HG03520 (cell line): Measurements from ENCODE around the gene RAD23A.

Source experiments
- ATAC-seq: cut with Tn5 transposase; IDR thresholded peaks from one replicate; pipeline ENCODE4 v1.9.1; 2021; ENCODE audit warnings: mild to moderate bottlenecking, moderate library complexity; ENCODE audit not compliant: unreplicated experiment

Gene RAD23A

DNA sequence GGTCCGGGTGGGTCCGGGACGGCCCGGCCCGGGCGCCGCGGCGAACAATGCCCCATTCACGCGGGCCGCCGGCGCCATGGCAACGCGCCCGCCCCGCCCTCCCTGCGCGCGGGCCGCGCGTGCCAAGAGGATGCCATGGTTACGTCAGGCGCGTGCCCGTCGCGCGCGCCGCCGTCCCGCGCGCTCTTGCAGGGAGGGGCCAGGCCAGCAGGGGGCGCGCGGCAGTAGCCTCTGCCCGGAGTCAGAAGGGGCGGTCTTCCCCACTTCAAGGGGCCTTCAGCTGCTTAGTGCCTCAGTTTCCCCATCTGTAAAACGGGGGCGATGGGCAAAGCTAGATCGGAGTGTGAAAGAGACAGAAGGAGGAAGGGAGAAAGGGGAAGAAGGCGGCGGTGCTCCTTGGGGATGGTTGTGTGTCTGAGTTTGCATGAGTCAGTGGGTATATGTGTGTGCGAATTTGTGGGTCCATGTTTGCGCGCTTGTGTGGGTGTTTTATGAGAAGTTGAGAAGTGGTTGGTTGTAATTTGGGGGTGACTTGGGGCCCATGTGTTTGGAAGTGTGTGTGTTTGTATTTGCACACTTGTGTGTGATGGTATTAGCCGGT, 38.0 kb downstream of the RAD23A start:
- no peak for ATAC-seq

DNA sequence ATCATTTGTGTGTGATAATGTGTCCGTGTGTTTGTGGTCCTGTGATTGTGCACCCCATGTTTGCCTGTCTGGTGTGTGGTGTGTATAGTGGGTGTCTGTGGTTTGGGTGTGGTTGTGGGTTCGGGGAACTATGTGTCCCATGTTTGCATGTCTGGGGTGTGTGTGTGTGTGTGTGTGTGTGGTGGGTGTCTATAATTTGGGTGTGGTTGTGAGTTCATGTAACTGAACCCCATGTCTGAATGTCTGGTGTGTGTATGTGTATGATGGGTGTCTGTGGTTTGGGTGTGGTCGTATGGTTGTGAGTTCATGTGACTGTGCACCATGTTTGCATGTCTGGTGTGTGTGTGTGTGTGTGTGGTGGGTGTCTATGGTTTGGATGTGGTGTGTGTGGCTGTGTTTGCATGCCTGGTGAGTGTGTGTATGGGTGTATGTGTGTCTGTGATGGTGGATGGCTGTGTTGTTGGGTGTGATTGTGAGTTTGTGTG, 38.5 kb downstream of the RAD23A start:
- no peak for ATAC-seq

GRCh38 chr19:12984683-12985048, 39.0 kb downstream of the RAD23A start:
- no peak for ATAC-seq

DNA sequence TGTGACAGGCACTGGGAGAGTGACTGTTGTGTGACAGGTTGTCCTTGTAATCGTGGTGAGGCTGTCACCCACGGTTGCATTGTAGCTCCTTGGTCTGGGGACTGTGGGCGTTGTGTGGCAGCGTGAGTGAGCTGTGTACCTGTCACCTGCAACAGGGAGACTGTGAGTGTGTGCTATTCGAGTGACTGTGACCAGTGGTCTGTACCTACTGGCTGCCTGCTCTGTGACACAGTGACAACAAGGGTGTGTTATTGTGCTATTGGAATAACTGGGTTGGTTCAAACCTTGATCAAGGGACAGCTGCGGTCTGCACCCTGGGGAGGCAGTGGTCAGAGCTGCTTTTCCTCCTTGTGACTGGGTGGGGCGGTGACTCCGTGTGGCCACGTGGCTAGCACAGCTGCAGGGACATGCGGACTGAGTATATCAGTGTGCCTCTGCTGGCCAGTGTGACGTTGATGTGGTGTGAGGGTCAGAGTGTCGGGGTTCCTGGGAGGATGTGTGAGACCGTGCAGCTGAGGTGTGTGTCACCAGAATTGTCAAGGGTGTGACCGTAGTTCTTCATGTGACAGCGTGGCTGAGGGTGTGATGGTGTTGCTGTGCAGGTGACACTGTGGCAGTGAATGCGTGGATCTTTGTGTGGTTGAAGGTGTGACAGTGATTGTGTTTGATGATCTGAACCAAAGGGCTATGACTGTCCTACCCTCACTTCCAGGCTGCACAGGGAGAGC, 39.6 kb downstream of the RAD23A start:
- ATAC-seq = no peak

DNA sequence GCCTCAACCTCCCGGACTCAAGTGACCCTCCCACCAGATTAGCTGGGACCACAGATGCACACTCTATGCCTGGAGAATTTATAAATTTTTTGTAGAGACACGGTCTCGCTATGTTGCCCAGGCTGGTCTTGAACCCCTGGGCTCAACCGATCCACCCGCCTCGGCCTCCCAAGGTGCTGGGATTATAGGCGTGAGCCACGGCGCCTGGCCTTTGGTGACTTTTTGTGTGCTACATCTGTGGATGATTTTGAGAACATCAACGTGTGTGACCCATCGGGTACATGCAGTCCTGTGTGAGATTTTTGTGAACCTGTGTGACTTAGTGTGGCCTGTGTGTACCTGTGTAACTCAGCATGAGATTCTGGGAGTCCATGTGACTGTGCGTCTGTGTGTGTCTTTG, 41.1 kb downstream of the RAD23A start:
- no peak for ATAC-seq

DNA sequence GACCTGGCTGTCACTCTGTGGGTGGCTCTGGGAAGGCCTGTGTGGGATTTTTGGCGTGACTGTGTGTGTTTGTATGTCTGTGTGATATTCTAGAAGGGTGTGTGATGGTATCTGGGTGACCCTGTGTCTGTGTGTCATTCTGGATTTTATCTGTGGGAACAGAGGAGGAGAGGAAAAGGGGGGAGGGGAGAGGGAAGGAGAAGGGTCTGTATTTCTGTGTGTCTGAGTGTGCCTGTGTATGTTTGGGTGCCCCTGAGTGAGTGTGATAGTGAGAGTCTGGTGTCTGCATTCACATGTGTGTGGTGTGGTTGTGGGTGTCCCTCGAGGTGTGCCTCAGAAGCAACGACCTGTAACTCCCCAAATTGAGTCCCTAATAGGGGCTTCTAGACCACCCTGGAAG, 41.5 kb downstream of the RAD23A start:
- no peak for ATAC-seq

DNA sequence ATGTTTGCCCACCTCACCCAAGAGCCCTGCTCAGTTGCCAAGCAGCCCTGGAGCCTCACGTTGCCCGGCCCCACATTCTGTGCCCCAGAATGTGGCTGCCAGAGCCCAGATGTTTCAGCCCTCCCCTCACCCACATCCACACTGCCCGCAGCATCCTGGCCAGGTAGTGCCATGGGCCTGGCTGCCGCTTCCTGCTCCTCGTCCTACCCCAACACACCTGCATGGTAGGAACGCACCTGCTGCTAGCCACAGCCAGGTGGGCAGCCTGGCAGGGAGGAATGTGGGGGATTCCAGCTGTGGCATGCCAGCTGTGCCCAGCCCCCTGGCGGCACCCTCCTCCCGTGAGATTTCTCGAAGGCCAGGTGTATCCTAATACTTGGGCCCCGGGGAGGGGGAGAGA, 42.1 kb downstream of the RAD23A start:
- ATAC-seq = no peak

GRCh38 chr19:12990431-12990830, 44.8 kb downstream of the RAD23A start:
- no peak for ATAC-seq

DNA sequence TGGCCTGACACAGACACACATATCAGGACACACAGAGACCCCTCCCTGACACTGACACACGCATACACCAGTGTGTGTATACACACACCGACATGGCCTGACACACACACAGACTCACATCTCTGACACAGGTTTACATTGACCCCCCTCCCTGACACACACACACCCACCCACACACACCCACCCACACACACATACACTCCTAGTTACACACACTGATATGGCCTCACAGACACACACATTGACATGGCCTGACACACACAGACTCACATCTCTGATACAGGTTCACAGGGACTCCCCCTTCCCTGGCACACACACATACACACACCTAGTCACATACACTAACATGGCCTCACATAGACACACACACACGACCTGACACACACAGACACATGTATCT, 45.2 kb downstream of the RAD23A start:
- no peak for ATAC-seq

DNA sequence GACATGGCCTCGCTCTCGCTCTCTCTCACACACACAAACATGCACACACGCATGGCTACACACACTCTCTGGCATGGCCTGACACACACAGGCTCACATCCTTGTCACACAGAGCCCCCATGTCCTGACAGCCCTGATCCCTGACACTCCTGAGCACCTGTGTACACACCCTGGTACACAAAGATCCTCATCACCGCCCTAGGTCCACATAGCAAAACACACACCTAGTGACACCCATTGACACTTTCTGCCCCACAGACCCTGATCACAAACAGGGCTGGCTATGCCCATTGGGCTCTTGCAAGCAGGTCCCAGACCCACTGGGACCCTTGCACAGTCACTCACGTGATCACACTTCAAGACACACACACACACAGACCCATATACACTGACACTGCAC, 45.6 kb downstream of the RAD23A start:
- ATAC-seq = no peak

DNA sequence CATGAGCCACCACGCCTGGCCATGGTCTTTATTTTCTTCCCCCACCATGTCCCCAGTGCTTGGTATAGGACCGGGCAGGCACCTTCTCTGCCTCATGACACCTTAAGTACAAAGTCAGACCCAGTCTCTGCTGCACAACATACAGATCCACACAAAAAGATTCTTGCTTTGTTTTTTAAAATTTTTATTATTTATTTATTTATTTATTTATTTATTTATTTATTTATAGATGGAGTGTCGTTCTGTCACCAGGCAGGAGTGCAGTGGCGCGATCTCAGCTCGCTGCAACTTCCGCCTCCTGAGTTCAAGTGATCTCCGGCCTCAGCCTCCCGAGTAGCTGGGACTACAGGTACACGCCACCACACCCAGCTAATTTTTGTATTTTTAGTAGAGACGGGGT, 47.1 kb downstream of the RAD23A start:
- no peak for ATAC-seq

GRCh38 chr19:12993562-12993961, 47.9 kb downstream of the RAD23A start:
- ATAC-seq = no peak

DNA sequence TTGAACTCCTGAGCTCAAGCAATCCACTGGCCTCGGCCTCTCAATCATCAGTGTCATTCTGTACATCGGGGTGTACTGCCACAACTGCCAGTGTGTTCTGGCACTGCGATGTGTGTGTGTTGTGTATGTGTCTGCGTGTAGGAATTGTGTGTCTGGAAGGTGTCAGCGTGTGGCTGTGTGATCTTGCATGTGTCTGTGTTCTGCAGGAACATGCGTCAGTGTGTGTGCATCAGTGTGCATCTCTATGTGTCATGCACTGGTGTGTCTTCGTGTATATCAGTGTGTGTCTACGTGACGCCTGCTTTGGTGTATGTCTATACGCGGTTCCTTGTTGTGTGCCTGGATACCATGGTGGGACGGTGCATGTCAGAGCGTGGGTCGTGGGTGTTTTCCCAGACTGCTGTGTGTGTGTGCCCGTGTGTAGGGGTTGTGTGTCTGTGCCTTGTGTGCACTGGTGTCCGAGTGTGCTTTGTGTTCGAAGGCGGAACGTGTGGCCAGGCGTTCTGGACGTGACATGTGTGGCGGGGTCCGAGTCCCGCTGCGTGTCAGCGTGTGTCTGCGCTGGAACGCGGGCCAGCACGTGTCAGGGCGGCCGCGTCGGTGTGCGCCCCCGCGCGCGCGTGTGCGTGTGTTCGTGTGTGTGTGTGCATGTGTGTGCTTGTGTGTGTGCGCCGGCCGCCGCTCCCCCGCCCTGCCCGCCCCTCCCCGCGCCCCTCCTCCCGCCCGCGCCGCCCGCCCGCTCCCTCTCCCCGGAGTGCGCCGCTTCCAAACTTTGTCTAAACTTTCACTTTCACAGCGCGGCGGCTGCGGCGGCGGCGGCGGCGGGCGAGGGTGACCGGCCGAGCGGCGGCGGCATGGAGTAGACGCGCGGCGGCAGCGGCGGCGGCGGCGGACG, 49.3 kb downstream of the RAD23A start, which contains the start of gene NFIX:
Gene NFIX (plus strand): TSS at position 775 of the 895 bp plus-strand sequence. CDS start 363 bp downstream, outside the sequence.
- ATAC-seq = no peak

GRCh38 chr19:12995596-12996405, 50.1 kb downstream of the RAD23A start:
- no peak for ATAC-seq

DNA sequence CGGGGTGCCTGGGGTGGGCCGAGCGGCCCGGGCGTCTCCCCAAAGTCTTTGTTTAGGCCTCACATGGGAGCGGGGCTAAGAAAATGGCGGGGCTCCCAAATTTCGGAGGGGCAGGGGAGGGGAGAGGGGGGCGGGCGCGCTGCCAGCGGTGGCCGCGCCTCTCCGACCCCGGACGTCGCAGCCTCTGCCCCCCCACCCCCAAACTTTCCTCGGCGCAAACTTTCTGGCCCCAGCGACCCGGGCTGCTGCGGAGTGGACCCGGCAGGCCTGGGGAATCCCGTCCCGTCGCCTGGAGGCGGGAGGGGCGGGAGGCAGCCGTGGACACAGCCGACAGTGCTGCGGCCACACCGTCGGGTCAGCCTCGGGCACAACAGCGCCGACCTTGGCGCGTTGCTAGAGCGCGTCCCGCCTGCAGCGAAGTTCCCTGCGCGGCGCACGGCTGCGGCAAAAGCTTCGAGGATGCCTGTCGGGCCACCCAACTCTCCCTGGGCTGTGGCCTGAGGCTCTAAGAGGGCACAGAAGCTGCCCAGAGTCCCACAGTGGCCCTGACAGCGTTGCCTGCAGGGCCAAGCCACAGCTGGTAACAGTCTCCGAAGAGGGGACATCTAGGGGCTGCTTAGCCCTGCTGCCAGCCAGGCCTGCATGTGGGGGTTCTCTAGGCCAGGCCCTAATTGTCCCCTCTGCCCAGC, 50.9 kb downstream of the RAD23A start:
- no peak for ATAC-seq

DNA sequence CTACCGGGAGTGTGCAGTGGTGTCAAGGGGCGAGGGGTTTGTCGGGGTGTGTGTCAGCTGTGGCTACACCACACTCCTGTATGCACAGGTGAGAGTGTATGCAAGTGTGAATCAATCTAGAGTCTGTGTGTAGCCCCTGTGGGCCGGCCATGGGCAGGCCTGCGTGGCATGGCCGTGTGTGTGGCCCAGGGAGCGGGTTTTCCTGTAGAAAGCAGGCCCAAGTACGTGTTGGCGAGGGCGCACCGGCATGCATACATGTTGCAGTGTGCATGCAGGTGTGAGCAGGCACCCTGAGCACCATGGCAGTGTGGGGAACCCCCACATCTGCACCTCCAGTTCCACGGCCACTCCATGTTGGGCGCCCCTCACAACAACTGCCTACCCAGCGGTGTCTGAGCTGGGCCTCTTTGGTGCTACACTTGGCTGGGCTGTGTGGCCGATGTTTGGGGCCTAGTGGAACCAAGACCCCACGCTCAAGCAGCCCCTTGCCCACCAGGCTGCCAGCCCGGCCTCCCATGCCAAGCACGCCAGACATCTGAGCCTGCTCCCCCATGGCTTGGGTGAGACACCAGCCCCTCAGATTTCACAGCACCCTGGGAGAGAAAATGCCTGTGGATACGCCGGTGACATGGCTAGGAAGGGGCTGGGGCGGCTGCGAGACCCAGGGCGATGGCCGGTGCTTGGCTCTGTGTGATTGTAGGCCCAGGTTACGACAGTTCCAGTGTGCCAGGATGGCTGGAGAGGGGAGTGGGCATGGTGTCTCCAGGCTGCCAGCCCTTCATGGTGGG, 51.7 kb downstream of the RAD23A start:
- no peak for ATAC-seq

DNA sequence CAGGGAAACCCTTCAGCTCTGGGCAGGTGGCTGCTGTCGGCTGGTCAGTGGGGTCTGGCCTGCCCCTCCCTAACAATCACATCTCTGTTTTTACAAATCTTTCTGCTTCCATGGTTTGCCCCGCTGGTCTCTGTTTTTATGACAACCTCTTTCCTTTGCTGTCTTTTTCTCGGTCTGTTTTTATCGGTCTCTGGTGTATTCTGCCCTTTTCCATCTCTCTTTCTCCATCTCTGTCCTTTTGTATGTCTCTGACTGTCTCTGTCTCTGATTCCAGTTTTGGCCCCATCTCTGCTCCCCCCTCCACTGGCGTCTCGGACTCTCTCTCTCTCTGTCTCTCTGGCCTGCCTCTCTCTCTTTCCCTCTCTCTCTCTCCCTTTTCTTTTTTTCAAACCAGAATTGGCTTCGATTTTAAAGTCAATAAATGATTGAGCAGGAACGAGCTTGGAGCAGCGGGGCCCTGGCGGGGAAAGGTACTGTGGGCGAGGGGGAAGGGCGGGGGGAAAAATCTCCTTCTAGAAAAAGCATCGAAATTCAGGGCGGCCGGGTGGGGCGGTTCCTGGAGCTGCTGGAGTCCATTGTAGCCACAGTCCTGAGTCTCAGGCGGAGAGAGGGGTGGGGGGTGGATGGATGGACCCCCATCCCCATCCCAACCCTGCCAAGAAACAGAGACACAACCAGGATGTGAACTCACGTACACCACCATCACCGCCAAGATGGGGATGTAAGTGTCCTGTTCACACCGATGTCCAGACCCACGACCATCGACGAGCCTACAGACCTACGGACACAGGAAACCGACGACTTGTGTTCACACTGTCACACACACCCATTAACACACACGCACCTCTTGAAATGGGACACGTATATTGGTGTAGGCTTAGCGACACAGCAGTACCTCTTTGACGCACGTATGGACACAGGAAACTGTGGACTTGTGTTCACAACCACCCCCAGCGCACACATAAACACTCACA, 52.6 kb downstream of the RAD23A start:
- ATAC-seq = no peak

GRCh38 chr19:13001166-13001501, 55.5 kb downstream of the RAD23A start:
- ATAC-seq = no peak
